NCI-H2107 treated with DMSO at 0.1 percent for 48 hours (cell line): ENCODE measurements around the gene DAP3.
"Not testable (repeated sequence)": the region's sequence is repeated elsewhere in the genome, so short reads cannot be mapped to it uniquely, and the experiment has no call there.

Experiments used
- DNase-seq: peaks from one replicate; lab custom pipeline; 2025; ENCODE audit not compliant: unreplicated experiment; lab: John Stamatoyannopoulos, UW

The DAP3 gene

GRCh38 chr1:155767399-155767989, 78.6 kb downstream of the DAP3 start:
- DNase-seq: not testable (repeated sequence)

GRCh38 chr1:155769257-155769656, 80.4 kb downstream of the DAP3 start:
- DNase-seq: no peak

GRCh38 chr1:155773221-155773620, 84.3 kb downstream of the DAP3 start:
- no peak for DNase-seq

- DNase-seq: no peak
Observed at GRCh38 chr1:155776414-155776813, 87.5 kb downstream of the DAP3 start.

GRCh38 chr1:155777582-155777981, 88.7 kb downstream of the DAP3 start:
- no peak for DNase-seq
